ENCODE results near the gene GPR42. TPM values are rescaled to one million over a fixed set of nuclear protein-coding genes. Genes with fewer than 3 reads are reported as not detected.
A peak's percentile ranks its signal among the peaks of the same experiment; 100 is the strongest.

Gene GPR42
- total and polyA plus RNA-seq, 10 of the 15 experiments (the other 5 are each of a cell fraction or from before 2014, with no cell fraction given), result 0.13 TPM; not detected in 9

DNA sequence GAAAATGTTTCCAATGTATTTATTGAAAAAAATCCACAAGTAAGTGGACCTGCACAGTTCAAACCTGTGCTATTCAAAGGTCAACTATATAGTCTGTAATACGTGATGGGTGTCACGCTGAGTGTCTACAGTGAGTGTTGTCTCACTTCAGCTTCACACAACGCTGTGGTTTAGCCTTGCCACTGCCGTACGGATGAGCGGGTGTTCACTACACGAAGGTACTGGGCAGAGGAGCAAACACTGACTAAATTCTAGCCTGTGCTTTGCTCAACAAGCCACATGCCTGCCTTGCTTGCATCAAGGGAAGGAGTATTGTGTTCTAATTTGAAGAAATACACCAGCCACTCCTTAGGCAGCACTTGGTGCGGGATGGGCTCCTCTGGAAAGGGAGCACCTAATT is 16.0 kb upstream of the GPR42 start:
- H3K9ac ChIP-seq (ENCODE audit: control insufficient read depth, insufficient read depth, low read length), result no peak overlapping the region
- H3K4me2 ChIP-seq (ENCODE audit: control insufficient read depth, insufficient read depth), result peak overlapping the region; percentile 5; the same call in 1 of the 2 replicates
- H3K9me3 ChIP-seq (replicated peaks; ENCODE audit: control insufficient read depth, insufficient read depth, low read length), result no peaks in the 10 kb centered on the region
- H3K36me3 ChIP-seq (ENCODE audit: control insufficient read depth in 2 of 2, insufficient read depth in 2 of 2, low read length in 1 of 2), result no peaks in the 10 kb centered on the region
- 44% methylated on average over 8 of the region's 8 CpGs for WGBS (ENCODE audit: insufficient coverage, insufficient replicate concordance, low lambda C conversion rate, missing lambda C conversion rate)
- H3K27me3 ChIP-seq (replicated peaks in 1 of 2; ENCODE audit: control insufficient read depth in 2 of 2, insufficient read depth in 2 of 2, low read length in 1 of 2), result no peaks in the 10 kb centered on the region
- POLR2A ChIA-PET, result interaction anchor here (0.6 to 5.5 kb wide), 9 partner anchors 21 to 583 kb away, joined by 3 to 35 read pairs (median 7); no protein-coding TSS in a partner anchor
- SMC1A ChIA-PET (ENCODE audit: uncharacterized antibody, unreplicated experiment), result interaction anchor here (0.6 to 7.1 kb wide), 13 partner anchors 21 to 213 kb away, joined by 3 to 134 read pairs (median 28); no protein-coding TSS in a partner anchor
- H3K27ac ChIP-seq (ENCODE audit: control insufficient read depth, insufficient read depth), result peak overlapping the region; percentile 35; the same call in 1 of the 2 replicates
- intact Hi-C loops (cut with micrococcal nuclease; ENCODE audit: unreplicated experiment), result no loop called here
- FAIRE-seq (no peak), DNase-seq (ENCODE audit: low read depth, low spot score) (peak; percentile 65), ATAC-seq (peak; percentile 61)
- no peaks in the 10 kb centered on the region for H4K20me1 ChIP-seq (ENCODE audit: control insufficient read depth, insufficient read depth)
- in situ Hi-C loops (cut with MboI), result no loop called here
- no peak overlapping the region for H2AFZ ChIP-seq (ENCODE audit: control insufficient read depth, low read depth, low read length)
- BruUV-seq (replicated peaks), result no TSS peak
- H3K79me2 ChIP-seq (ENCODE audit: control insufficient read depth, insufficient read depth, low read length), result no peaks in the 10 kb centered on the region
- H3K4me3 ChIP-seq, result no peak overlapping the region
- H3K4me1 ChIP-seq (ENCODE audit: control insufficient read depth, insufficient read depth, low read length), result peaks cover 22% of the 10 kb centered on the region
- CTCF ChIA-PET, result interaction anchor here (1.5 to 6.7 kb wide), 9 partner anchors 22 to 139 kb away, joined by 4 to 168 read pairs (median 27); no protein-coding TSS in a partner anchor
- RAD21 ChIA-PET (ENCODE audit: unreplicated experiment), result interaction anchor here (0.6 to 6.8 kb wide), 10 partner anchors 20 to 140 kb away, joined by 3 to 143 read pairs (median 37); no protein-coding TSS in a partner anchor
- TF ChIP-seq STAT1 (conservative IDR thresholded peaks at IDR 0.05) (no peak), PAX5 (IDR thresholded peaks at IDR 0.05; ENCODE audit: borderline replicate concordance, low read depth, low read length) (0 out of 2 replicates have a peak, but pooled peaks have one; percentile 35), IRF4 (IDR thresholded peaks at IDR 0.05; ENCODE audit: low read depth, low read length) (peak; percentile 53; the same call in 1 of the 2 replicates), BMI1 (IDR thresholded peaks at IDR 0.05; ENCODE audit: borderline replicate concordance) (no peak), ZNF384 (IDR thresholded peaks at IDR 0.05; ENCODE audit: borderline replicate concordance, low read depth, low read length) (no peak), TBL1XR1 (IDR thresholded peaks at IDR 0.05; ENCODE audit: low read depth, low read length) (no peak), POLR2AphosphoS2 (IDR thresholded peaks at IDR 0.05; ENCODE audit: low read depth, low read length) (no peak), GATAD2B (conservative IDR thresholded peaks at IDR 0.05; ENCODE audit: low read depth) (0 out of 2 replicates have a peak, but pooled peaks have one; percentile 33), NR2C1 (IDR thresholded peaks at IDR 0.05) (no peak; the same call in 1 of the 2 replicates)
- TF ChIP-seq, protein P1, sequence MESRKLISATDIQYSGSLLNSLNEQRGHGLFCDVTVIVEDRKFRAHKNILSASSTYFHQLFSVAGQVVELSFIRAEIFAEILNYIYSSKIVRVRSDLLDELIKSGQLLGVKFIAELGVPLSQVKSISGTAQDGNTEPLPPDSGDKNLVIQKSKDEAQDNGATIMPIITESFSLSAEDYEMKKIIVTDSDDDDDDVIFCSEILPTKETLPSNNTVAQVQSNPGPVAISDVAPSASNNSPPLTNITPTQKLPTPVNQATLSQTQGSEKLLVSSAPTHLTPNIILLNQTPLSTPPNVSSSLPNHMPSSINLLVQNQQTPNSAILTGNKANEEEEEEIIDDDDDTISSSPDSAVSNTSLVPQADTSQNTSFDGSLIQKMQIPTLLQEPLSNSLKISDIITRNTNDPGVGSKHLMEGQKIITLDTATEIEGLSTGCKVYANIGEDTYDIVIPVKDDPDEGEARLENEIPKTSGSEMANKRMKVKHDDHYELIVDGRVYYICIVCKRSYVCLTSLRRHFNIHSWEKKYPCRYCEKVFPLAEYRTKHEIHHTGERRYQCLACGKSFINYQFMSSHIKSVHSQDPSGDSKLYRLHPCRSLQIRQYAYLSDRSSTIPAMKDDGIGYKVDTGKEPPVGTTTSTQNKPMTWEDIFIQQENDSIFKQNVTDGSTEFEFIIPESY (IDR thresholded peaks at IDR 0.05), result no peak
- TF ChIP-seq, protein P2, sequence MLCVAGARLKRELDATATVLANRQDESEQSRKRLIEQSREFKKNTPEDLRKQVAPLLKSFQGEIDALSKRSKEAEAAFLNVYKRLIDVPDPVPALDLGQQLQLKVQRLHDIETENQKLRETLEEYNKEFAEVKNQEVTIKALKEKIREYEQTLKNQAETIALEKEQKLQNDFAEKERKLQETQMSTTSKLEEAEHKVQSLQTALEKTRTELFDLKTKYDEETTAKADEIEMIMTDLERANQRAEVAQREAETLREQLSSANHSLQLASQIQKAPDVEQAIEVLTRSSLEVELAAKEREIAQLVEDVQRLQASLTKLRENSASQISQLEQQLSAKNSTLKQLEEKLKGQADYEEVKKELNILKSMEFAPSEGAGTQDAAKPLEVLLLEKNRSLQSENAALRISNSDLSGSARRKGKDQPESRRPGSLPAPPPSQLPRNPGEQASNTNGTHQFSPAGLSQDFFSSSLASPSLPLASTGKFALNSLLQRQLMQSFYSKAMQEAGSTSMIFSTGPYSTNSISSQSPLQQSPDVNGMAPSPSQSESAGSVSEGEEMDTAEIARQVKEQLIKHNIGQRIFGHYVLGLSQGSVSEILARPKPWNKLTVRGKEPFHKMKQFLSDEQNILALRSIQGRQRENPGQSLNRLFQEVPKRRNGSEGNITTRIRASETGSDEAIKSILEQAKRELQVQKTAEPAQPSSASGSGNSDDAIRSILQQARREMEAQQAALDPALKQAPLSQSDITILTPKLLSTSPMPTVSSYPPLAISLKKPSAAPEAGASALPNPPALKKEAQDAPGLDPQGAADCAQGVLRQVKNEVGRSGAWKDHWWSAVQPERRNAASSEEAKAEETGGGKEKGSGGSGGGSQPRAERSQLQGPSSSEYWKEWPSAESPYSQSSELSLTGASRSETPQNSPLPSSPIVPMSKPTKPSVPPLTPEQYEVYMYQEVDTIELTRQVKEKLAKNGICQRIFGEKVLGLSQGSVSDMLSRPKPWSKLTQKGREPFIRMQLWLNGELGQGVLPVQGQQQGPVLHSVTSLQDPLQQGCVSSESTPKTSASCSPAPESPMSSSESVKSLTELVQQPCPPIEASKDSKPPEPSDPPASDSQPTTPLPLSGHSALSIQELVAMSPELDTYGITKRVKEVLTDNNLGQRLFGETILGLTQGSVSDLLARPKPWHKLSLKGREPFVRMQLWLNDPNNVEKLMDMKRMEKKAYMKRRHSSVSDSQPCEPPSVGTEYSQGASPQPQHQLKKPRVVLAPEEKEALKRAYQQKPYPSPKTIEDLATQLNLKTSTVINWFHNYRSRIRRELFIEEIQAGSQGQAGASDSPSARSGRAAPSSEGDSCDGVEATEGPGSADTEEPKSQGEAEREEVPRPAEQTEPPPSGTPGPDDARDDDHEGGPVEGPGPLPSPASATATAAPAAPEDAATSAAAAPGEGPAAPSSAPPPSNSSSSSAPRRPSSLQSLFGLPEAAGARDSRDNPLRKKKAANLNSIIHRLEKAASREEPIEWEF (IDR thresholded peaks at IDR 0.05; ENCODE audit: insufficient replicate concordance, low read depth, low read length), result no peak
- TF ChIP-seq, protein P3, sequence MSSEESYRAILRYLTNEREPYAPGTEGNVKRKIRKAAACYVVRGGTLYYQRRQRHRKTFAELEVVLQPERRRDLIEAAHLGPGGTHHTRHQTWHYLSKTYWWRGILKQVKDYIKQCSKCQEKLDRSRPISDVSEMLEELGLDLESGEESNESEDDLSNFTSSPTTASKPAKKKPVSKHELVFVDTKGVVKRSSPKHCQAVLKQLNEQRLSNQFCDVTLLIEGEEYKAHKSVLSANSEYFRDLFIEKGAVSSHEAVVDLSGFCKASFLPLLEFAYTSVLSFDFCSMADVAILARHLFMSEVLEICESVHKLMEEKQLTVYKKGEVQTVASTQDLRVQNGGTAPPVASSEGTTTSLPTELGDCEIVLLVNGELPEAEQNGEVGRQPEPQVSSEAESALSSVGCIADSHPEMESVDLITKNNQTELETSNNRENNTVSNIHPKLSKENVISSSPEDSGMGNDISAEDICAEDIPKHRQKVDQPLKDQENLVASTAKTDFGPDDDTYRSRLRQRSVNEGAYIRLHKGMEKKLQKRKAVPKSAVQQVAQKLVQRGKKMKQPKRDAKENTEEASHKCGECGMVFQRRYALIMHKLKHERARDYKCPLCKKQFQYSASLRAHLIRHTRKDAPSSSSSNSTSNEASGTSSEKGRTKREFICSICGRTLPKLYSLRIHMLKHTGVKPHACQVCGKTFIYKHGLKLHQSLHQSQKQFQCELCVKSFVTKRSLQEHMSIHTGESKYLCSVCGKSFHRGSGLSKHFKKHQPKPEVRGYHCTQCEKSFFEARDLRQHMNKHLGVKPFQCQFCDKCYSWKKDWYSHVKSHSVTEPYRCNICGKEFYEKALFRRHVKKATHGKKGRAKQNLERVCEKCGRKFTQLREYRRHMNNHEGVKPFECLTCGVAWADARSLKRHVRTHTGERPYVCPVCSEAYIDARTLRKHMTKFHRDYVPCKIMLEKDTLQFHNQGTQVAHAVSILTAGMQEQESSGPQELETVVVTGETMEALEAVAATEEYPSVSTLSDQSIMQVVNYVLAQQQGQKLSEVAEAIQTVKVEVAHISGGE (CRISPR knock-in tag; IDR thresholded peaks at IDR 0.05), result no peak
- TF ChIP-seq, protein P4, sequence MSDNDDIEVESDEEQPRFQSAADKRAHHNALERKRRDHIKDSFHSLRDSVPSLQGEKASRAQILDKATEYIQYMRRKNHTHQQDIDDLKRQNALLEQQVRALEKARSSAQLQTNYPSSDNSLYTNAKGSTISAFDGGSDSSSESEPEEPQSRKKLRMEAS (IDR thresholded peaks at IDR 0.05; ENCODE audit: low read depth, low read length), result 0 out of 2 replicates have a peak, but pooled peaks have one; percentile 24

Measured in GM12878 (cell line).